NCI-H2029 treated with DMSO at 0.1 percent for 48 hours (cell line): ENCODE measurements around the gene GATA6.
"Not testable (repeated sequence)": the region's sequence is repeated elsewhere in the genome, so short reads cannot be mapped to it uniquely, and the experiment has no call there.

Experiments
- DNase-seq: peaks from one replicate; lab custom pipeline; 2025; lab: John Stamatoyannopoulos, UW

Gene GATA6

DNA sequence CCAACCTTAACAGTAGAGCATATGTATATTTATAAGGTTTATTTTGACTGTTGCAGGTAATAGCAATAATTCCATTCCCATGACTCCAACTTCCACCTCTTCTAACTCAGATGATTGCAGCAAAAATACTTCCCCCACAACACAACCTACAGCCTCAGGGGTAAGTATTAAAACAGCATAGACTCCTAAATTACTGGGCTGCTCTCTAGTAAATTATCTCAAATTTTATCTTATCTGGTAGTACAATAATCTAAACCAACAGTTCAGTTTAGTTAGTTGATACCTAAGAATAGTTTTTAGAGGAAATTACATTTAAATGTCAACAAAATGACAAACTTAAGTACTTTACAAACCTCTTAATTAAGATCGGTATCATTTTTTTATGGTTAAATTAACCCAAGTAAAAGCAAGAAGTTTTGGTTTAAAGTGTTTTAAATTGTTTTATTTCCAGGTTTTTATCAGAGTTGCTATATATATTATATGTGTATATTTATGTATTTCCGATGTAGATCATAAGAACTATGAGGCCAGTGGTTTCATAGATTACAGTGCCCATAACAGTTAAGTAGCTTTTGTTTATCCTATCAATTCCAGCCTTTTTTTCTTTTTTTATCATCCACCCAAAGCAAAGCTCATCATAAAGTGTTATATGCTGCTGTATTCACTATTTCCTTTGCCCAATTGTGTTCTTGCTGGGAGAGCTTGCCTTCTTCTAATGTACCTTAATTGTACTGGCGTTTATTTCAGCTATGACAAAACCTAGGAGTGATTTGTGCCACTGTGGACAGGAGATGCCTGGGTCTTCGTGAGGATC, 13.7 kb downstream of the GATA6 start:
- DNase-seq: no peak

DNA sequence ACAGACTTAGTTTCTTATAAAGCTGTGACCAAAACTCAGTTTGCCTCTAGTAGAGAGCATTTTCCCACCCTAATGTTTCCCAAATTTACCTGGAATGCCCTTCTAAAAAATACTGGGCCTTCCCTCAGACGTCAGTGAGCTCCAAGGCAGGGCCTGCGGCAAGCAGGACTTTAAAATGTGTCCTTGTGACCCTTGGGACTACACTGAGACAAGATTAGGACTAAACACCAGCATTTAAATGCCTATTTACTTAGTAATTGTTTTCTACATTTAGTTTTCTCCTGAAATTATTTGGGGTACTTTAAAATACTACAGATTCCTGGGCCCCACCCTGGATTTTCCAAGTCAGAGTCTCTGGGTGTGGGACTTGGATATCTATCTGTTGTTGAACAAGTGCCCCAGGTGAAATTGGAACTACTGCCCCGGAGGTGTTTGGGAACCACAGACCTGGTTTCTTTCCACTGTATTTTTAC, 14.3 kb downstream of the GATA6 start:
- DNase-seq: no peak

DNA sequence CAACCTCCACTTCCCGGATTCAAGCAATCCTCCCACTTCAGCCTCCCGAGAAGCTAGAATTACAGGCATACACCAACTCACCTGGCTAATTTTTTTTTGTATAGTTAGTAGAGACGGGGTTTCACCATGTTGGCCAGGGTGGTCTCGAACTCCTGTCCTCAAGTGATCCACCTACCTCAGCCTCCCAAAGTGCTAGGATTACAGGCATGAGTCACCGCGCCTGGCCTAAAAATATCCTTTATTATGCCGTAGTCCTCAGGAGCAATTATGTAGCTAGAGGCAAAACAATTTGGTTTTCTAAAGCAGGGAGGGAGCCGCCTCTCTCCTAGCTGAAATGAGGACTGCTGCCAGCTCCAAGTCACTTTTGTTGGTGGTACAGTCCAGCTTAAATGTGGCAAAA, 15.2 kb downstream of the GATA6 start:
- DNase-seq: not testable (repeated sequence)

DNA sequence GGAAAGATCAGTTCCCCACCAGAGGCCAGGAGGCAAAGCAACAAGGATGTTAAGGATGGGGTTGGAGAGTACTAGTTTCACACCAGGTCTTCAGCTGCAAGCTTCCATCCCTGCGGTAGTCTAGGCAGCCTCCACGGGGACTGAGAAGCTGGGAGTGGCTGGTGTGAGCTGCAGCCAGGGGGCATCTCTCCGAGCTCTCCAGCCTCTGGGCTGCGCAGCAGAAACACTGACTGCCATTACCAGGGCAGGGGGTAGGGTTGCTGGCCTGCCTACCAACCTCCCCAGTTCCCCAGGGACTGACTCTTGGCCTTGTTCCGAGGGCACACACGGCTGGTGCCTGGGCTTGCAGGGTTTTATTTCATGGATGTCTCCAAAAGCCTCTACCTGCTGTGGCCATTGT, 15.9 kb downstream of the GATA6 start:
- DNase-seq: no peak

DNA sequence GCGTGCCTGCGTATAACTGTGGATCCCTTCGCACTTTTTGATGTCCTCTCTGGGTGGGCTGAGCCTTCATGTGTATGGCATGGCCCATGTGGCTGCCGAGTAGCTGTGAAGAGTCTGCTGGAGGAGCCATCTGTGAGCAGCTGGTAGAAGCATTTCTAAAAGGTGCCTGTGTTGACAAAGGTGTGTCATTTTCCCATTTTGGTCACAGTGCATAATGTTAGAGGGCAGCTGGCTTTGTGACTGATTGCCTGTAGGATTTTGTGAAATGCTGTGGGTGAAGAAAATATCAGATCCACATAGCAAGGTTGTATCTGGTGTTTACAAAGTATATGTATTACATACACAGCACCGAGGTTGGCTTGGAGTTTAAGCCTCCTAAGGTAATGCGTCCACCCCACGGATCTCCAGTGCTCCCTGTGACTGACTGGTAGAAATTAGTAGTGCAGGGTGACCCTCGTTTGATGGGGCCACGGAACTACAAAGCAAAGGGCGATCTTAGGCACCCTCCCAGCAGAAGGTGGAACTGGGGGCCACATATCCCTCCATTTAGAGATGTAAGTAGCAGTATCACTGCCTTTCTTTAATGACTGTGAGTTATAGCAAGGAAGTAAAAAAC, 16.5 kb downstream of the GATA6 start:
- no peak for DNase-seq

DNA sequence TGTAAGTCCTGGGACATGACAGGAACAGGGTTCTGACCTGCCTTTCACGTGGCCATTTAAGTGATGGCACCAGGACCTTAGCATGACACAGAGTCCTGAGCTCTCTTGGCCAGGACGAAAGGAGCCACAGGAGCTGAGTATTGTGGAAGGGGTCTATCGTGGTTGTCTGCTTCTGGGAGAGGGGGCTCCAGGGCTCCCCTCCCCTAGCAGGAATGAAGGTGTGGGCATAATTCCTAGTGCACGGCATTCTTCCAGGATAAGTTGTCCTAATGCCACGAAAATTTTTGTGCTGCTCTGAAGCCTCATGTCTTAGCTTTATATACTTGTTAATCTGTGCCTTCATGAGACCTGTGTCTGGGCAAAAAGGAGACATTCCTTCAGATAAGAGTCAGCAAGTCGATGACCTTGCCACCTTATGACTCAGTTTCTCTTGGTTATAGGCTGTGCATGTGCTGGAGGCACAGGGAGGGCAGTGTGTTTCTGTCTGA, 17.1 kb downstream of the GATA6 start:
- DNase-seq: no peak

DNA sequence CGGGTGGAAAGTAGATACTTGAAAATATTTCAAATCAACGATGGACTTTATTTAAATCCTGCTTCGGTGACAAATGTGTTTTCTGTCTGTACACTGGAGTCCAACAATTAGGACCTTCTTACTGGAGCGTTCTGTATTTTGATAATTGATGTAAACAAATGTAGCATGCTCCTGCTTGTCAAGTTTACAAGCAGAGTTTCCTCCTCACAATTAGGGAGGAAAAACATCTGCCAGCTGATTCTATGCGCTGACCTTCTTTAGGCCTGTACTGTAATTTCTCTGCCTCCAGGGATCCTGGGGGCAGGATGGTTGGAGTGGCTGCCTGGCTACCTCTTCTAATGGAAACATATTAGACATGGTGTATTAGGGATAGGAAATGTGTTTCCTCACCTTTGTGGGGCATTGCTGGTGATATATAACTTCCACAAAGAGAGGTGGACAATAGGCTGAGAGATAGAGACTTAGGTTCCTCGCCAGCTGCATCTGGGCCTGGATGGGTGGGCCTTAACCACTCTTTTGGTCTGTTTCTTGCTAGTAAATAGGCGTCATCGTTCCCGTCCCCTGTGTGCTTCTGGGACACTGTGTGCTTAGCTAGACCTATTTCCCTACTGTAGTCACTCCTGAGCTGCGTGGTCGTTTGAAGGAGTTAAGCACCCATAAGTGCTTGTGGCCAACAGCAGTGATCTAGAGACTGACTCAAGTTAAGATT, 19.3 kb downstream of the GATA6 start:
- DNase-seq: no peak

DNA sequence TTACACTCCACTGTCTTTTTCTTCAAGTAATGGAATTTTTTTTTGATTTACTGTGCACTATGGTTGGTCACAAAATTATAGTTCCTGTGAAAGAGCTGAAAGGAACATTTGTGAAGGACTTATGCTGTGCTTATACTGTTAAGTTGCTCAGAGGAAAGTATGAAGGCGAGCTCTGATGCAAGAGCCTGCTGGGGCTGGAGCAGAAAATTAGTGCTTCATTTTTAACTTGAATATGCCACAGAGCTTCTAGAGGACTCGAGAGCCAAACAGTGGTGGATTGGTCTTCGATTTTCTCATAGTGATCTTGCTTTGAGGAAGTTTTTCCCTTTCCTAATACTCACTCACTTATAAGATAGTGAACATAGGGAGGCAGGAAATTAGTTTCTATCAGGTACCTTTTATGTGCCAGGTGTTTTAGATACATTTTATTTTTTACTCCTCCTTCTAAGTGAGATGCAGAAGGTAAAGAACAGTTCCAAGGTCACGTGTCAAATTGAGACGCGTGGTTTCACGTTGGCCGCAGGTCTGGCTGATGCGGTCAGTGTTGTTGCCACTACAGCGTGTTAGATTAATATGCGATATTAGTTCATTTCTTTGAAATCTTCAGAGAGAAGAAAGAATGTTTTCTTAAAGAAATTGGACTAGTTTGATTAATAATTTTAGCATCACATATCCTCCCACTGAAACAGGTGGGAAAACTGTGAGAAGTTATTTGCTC, 20.2 kb downstream of the GATA6 start:
- no peak for DNase-seq

DNA sequence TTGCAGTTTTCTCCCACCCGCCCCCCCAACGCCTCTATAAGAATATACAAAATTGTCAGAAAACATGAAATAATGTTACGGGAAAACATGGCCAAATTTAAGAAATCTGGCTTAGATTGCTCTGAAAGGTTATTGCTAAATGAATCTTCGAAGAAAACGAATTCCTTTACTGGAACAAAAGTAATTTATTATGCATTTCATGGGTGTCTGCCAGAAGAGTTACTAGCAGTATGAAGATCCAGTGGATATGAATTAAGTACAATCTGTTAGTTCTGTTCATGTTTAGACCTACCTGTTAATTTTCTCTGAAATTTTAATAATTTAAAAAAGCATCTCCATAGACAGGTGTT, 21.9 kb downstream of the GATA6 start:
- DNase-seq: no peak

DNA sequence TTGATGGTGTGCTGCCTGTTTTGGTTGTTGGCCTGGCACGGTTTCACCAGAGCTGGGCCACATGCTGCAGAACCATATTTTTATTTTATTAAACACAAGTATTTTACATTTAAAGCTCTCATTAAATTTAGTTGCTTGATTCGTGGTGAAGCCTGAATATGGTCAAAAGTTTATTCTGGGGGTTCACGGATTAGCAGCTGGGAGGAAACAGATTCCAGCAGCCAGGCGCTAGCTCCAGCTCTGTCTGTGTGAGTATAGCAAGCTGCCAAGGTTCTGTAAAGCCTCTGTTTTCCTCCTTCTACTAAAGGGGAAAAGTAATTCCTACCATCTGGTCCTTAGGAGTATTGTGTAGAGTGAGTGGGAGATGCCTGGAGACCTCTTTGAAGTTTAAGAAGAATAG, 22.5 kb downstream of the GATA6 start:
- DNase-seq: no peak

DNA sequence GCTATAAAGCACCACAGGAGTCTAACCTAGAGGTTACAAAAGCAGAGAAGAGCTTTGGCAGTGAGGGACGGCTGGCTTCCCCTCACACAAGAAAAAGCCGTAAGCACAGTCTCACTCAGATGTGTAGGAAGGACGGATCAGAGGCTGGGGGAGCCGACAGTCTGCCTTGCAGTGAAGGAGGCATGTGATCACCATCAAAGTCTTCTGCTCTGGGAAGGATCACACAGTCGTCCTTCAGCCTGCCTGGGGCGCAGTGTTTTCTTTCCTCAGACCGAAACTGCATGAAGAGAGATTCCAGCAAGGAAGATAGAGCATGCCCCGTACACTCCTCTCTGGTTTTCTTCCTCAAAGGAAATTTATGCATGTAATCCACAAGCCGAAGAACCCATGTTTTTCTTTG, 24.1 kb downstream of the GATA6 start:
- DNase-seq: no peak

DNA sequence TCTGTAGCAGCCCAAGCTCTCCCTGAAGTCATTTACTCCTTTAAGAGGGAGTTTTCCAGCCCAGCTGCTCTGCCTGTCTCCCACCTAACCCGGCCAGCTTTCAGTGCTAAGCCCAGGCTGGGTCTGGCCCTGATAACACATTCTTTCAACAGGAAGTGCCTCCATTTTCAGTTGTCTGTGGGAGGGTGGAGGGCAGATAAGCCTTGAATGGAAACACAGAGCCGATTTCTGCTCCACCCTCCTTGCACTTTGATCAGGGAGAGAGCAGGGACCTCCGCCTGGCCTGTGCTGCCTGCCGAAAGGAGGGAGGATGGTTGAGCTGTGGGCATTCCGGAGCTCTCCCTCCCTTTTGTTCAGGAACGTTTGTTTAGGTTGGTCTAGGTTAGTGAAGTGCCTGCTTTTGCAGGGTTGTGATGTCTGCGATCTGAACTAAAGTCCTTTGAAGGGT, 24.8 kb downstream of the GATA6 start:
- no peak for DNase-seq

DNA sequence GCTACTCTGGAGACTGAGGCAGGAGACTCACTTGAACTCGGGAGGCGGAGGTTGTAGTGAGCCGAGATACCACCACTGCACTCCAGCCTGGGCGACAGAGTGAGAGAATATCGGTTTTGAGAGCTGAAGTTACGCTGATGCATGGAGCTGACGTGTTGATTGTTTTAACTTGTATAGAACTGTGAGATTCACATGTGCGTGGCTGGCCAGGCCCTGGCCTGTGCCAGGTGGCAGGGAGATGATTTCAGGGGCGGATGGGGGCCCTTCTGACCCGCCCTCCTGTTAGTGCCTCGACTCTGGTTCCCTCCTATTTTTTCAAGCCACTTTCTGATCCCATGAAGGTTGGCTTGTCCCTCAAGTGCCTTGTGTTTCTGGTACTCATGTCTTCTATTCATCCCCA, 25.7 kb downstream of the GATA6 start:
- DNase-seq: no peak

DNA sequence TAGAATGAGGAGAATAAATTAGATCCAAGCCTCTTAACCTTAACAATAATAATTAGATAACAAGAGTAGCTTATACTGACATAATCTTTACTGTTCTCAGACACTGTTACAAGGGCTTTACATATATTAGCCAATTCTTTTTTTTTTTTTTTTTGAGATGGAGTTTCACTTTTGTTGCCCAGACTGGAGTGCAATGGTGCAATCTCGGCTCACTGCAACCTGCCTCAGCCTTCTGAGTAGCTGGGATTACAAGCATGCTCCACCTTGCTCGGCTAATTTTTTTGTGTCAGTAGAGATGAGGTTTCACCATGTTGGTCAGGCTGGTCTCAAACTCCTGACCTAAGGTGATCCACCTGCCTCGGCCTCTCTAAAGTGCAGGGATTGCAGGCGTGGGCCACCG, 27.6 kb downstream of the GATA6 start:
- not testable (repeated sequence) for DNase-seq

DNA sequence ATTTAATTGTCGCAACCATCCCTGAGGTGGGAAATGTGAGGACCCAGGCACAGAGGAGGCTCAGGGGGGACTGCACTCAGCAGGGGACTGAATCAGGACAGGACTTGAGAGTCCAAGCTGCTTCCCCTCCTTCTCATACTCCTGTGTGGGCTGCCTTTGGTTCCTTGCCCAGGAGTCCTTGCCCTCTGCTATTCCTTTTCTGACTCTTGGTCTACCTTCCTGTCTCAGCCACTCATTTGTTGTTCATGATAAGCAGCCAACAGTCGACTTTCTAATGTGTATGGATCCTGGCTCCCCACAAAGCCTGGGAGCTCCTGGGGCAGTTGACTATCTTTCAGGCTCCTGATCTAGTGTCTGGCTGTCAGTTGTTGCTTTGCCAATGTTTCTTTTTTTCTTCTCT, 28.3 kb downstream of the GATA6 start:
- DNase-seq: no peak

DNA sequence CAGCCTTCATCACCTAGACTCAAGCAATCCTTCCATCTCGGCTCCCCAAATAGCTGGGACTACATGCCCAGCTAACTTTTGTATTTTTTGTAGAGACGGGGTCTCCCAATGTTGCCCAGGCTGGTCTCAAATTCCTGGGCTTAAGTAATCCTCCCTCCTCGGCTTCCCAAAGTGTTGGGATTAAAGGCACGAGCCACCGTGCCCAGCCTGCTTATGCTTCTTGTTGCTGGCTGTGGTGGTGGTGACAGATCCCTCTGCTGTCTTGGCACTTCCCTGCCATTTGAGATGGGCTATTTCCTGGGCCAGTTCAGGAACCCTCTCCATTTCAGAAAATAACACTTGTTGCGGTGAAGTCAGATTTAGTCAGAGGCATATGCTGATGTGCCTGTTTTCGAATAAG, 28.8 kb downstream of the GATA6 start:
- no peak for DNase-seq

DNA sequence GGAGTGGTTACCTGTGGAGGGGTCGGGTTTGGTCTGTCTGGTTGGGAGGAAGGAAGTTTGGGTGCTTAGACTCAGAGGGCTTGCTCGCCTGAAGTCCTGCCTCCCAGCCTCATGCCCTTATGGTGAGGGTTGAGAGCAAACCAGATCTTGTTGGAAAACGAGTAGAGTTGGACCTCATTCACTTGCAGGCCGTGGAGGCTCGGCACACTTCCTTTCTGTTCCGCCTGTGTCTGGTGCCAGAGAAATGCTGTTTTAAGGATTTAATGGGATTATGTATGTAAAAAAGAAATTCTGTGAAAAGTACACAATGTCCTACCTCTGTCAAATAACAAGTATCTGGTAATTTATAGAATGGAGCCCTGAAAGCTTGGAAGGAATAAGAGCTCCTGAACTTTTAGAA, 29.6 kb downstream of the GATA6 start:
- no peak for DNase-seq

DNA sequence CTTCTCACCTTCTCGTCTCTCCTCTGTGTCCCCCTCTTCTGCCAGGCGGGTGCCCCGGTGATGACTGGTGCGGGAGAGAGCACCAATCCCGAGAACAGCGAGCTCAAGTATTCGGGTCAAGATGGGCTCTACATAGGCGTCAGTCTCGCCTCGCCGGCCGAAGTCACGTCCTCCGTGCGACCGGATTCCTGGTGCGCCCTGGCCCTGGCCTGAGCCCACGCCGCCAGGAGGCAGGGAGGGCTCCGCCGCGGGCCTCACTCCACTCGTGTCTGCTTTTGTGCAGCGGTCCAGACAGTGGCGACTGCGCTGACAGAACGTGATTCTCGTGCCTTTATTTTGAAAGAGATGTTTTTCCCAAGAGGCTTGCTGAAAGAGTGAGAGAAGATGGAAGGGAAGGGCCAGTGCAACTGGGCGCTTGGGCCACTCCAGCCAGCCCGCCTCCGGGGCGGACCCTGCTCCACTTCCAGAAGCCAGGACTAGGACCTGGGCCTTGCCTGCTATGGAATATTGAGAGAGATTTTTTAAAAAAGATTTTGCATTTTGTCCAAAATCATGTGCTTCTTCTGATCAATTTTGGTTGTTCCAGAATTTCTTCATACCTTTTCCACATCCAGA, 31.3 kb downstream of the GATA6 start:
- no peak for DNase-seq

DNA sequence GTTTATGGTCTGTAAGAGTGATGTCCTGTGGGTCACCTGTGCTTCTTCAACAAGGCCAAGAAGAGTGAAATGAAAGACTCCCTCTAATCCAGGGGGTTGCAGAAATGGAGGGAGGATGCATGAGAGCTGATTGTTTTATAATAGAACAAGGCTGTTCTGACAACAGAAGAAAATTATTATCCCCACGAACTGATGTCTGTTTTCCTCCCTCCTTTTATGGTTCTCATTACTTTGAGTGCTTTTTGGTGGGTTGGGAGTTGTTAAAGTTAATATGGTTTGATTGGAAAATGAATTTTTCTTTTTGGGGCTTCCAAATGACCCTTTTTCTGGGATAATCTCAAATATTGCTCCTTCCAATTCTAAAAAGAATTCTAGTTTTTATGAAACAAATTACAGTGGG, 33.6 kb downstream of the GATA6 start:
- DNase-seq: no peak

DNA sequence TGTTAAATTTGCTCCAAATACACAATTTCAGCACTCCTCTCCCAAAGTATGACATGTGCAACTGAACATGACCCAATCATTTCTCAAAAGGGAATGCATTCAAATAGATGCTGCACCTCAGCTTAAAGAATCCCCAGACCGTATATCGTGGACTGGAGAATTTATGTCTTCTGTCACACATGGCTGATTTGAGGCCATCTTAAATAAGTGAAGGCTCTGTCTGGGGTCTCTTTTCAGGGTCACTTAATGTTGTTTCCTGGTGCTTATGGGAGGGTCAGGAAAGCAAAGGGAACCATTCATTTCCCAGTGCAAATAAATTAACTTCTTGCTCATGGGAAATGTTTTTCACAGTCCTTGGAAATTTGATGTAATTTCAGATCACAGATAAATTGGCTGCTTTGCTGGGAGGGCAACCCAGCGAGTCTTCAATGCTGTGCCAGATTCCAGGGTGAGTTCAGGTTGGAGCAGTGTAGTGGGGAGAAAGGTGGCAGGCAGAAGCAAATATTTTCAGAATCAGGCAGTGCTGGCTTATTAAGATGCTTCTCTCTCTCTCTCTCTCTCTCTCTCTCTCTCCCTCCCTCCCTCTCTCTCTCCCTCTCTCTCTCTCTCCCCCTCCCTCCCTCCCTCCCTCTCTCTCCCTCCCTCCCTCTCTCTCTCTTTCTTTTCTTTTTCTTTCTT, 34.3 kb downstream of the GATA6 start:
- DNase-seq: no peak

DNA sequence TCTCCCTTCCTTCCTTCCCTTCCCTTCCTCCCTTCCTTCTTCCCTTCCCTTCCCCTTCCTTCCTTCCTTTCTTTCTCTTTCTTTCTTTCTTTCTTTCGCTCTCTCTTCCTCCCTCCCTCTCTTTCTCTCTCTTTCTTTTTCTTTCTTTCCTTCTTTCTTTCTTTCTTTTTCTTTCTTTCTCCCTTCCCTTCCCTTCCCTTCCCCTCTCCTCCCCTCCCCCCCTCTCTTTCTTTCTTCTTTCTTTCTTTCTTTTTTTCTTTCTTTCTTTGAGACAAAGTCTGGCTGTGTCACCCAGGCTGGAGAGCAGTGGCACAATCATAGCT, 34.8 kb downstream of the GATA6 start:
- DNase-seq: no peak
